Transverse colon (tissue), 4 donors: ENCODE measurements around the gene PPM1N. TPM values are rescaled to one million over a fixed set of nuclear protein-coding genes. Genes with fewer than 3 reads are reported as not detected.

Experiments
- DNase-seq: peaks from one replicate; pipeline ENCODE4 v3.0.0-alpha.2; 2019
- H3K27ac ChIP-seq, 4 donors: fragments of 200-600 bp; sonication (generic); 2 replicates each; pipeline ENCODE4 v1.5.1; 2016 to 2018; ENCODE audit warnings: inconsistent platforms in 4 of 4
- H3K27me3 ChIP-seq: fragments of 200-600 bp; sonication (generic); 2 replicates; pipeline ENCODE4 v1.5.1; 2017; ENCODE audit warnings: inconsistent platforms
- H3K36me3 ChIP-seq, 4 donors: fragments of 200-600 bp; sonication (generic); 2 replicates each; pipeline ENCODE4 v1.5.1; 2017 to 2019; ENCODE audit warnings: inconsistent platforms in 4 of 4
- H3K4me1 ChIP-seq, 4 donors: fragments of 200-600 bp; sonication (generic); 2 replicates each; pipeline ENCODE4 v1.5.1; 2017 to 2020; ENCODE audit warnings: inconsistent platforms in 4 of 4
- H3K4me3 ChIP-seq, 4 donors: fragments of 200-600 bp; sonication (generic); 1 replicate in 1 of 4; 2 replicates in 3 of 4; pipeline versions ENCODE4 v1.5.1 to v1.6.1; 2017 to 2019; ENCODE audit warnings: inconsistent platforms in 4 of 4
- H3K9me3 ChIP-seq, 2 donors: fragments of 200-600 bp; sonication (generic); 2 replicates each; pipeline ENCODE4 v1.5.1; 2017 to 2019; ENCODE audit warnings: inconsistent platforms in 2 of 2
- CTCF ChIP-seq, 5 experiments: fragments of 200-600 bp in 3 of 5; fragments of 450-650 bp in 2 of 5; sonication (generic) in 3 of 5; IDR thresholded peaks; 1 replicate in 2 of 5; 2 replicates in 3 of 5; pipeline ENCODE4 v1.5.1; 2016 to 2017; ENCODE audit warnings: antibody characterized with exemption in 5 of 5, inconsistent platforms in 3 of 5, mild to moderate bottlenecking in 2 of 5, moderate library complexity in 1 of 5
- EP300 ChIP-seq: sonication (generic); formaldehyde crosslinking; IDR thresholded peaks from one replicate; pipeline ENCODE4 v1.6.1; 2017; ENCODE audit warnings: antibody characterized with exemption, low read depth
- POLR2A ChIP-seq: fragments of 450-650 bp; IDR thresholded peaks from one replicate; pipeline ENCODE4 v1.6.1; 2016; ENCODE audit warnings: antibody characterized with exemption, mild to moderate bottlenecking, moderate library complexity
- POLR2AphosphoS5 ChIP-seq, 3 donors: sonication (generic); formaldehyde crosslinking; IDR thresholded peaks; one replicate each; pipeline ENCODE4 v1.6.1; 2016; ENCODE audit warnings: antibody characterized with exemption in 3 of 3
- WGBS, 2 donors: methylation state at CpG; one replicate each; pipeline ENCODE4 v1.1.5; 2018; ENCODE audit warnings: low coverage in 1 of 2; 5-methylcytosine and 5-hydroxymethylcytosine counted together
- in situ Hi-C, 4 donors: fragments of 200-750 bp; cut with MboI; loops; one replicate each; pipeline versions ENCODE4 v1.15.0 to v1.15.1; 2017; ENCODE audit warnings: low sequenced_read_pairs in 3 of 4, low pct_ligation_motif_present in 1 of 4, low pct_unique_long_range_greater_than_20kb in 1 of 4
- intact Hi-C: fragments of 100-400 bp; cut with DNase I; formaldehyde crosslinking; loops from one replicate; pipeline ENCODE4 v1.15.1; 2023; ENCODE audit warnings: low total_unique reads
- total RNA-seq, 4 donors: library from RNA; depleted of rRNA; stranded (reverse); fragments of >200 nt; gene quantifications; one replicate each; pipeline ENCODE4 v1.1.0, GENCODE V29; 2016

The PPM1N gene
- total RNA-seq, 4 donors from 2014 or later, result 1.00 to 4.3 (median 1.4) TPM; not detected in 1

- TF ChIP-seq POLR2AphosphoS5 (IDR thresholded peaks at IDR 0.05), result peak in 1 of 3 donors; percentile 31
- TF ChIP-seq CTCF (IDR thresholded peaks at IDR 0.05), result peak; percentile 82 to 97 (median 92)
- TF ChIP-seq EP300, result no peak
- Histone ChIP-seq H3K36me3 (peaks cover 0 to 59% (median 20%) of the 10 kb centered on the region in 4 donors), H3K4me1 (peaks cover 7 to 50% (median 25%) of the 10 kb centered on the region in 4 donors), H3K27me3 (no peaks in the 10 kb centered on the region), H3K27ac (peak overlapping the region; percentile 30 to 73 (median 56)), H3K9me3 (no peaks in the 10 kb centered on the region), H3K4me3 (no peak overlapping the region)
- DNase-seq, result peak; percentile 85
- in situ Hi-C loops (no loop called here), intact Hi-C loops (no loop called here)
- 67% methylated on average over 9 of the region's 9 CpGs; no CpG with 5 or more reads in 1 of the 2 donors for WGBS, 2 donors
These were observed 25.5 kb downstream of the PPM1N start for GRCh38 chr19:45523642-45524256.

- TF ChIP-seq POLR2AphosphoS5 (IDR thresholded peaks at IDR 0.05) (no peak), EP300 (no peak), POLR2A (no peak), CTCF (IDR thresholded peaks at IDR 0.05) (no peak)
- no peak overlapping the region for H3K4me3 ChIP-seq
- peaks cover 13 to 53% (median 29%) of the 10 kb centered on the region in 4 donors for H3K4me1 ChIP-seq
- in situ Hi-C loops, result no loop called here
- intact Hi-C loops, result no loop called here
- H3K27me3 ChIP-seq, result no peaks in the 10 kb centered on the region
- 95 to 100% methylated on average over 3 to 15 of the region's 15 CpGs for WGBS, 2 donors
- DNase-seq, result no peak
- H3K36me3 ChIP-seq, result peaks cover 0 to 52% (median 20%) of the 10 kb centered on the region in 4 donors
- peak overlapping the region in 1 of 4 donors; percentile 20 for H3K27ac ChIP-seq
- H3K9me3 ChIP-seq, result no peaks in the 10 kb centered on the region
These were observed 26.4 kb downstream of the PPM1N start for GRCh38 chr19:45524575-45525129.

GRCh38 chr19:45526143-45526542, 27.9 kb downstream of the PPM1N start:
- WGBS, 2 donors, result 69 to 76% methylated on average over 3 to 9 of the region's 9 CpGs
- peak; percentile 68 for DNase-seq
- TF ChIP-seq CTCF (IDR thresholded peaks at IDR 0.05) (peak in 1 of 5 experiments; percentile 19), POLR2AphosphoS5 (IDR thresholded peaks at IDR 0.05) (peak in 1 of 3 donors; percentile 25), POLR2A (no peak), EP300 (no peak)
- intact Hi-C loops, result no loop called here
- in situ Hi-C loops, result no loop called here
- peaks cover 13 to 41% (median 25%) of the 10 kb centered on the region in 4 donors for H3K4me1 ChIP-seq
- H3K9me3 ChIP-seq, result peaks cover 0 to 1% of the 10 kb centered on the region in 2 donors
- H3K27ac ChIP-seq, result peak overlapping the region in 3 of 4 donors; percentile 3 to 49 (median 6)
- no peak overlapping the region for H3K4me3 ChIP-seq
- H3K36me3 ChIP-seq, result peaks cover 0 to 42% (median 20%) of the 10 kb centered on the region in 4 donors
- H3K27me3 ChIP-seq, result no peaks in the 10 kb centered on the region

GRCh38 chr19:45526971-45527370, 28.7 kb downstream of the PPM1N start:
- Histone ChIP-seq H3K27me3 (no peaks in the 10 kb centered on the region), H3K36me3 (peaks cover 0 to 40% (median 19%) of the 10 kb centered on the region in 4 donors), H3K27ac (no peak overlapping the region), H3K4me3 (no peak overlapping the region), H3K4me1 (peaks cover 13 to 33% (median 19%) of the 10 kb centered on the region in 4 donors), H3K9me3 (peaks cover 0 to 4% of the 10 kb centered on the region in 2 donors)
- in situ Hi-C loops (no loop called here), intact Hi-C loops (no loop called here)
- no peak for DNase-seq
- no peak for TF ChIP-seq POLR2A
- TF ChIP-seq POLR2AphosphoS5 (IDR thresholded peaks at IDR 0.05), result no peak
- 90 to 93% methylated on average over 4 of the region's 4 CpGs for WGBS, 2 donors
